ENCODE measurements around the gene CACNA1C.

CACNA1C gene

GRCh38 chr12:2169489-2169888 is 116.7 kb downstream of the CACNA1C start:
- DNase-seq (ENCODE audit: low read depth, low spot score) = no peak

GRCh38 chr12:2169940-2170339 is 117.2 kb downstream of the CACNA1C start:
- DNase-seq (ENCODE audit: low read depth, low spot score) = no peak

- no peak for DNase-seq (ENCODE audit: low read depth, low spot score)
Observed at GRCh38 chr12:2170376-2170775, 117.6 kb downstream of the CACNA1C start.

GRCh38 chr12:2171672-2172426 is 119.1 kb downstream of the CACNA1C start:
- no peak for DNase-seq (ENCODE audit: low read depth, low spot score)

GRCh38 chr12:2172491-2173214 is 119.9 kb downstream of the CACNA1C start:
- DNase-seq (ENCODE audit: low read depth, low spot score) = no peak

- no peak for DNase-seq (ENCODE audit: low read depth, low spot score)
Observed at GRCh38 chr12:2173971-2174370, 121.2 kb downstream of the CACNA1C start.

GRCh38 chr12:2177003-2177402 is 124.2 kb downstream of the CACNA1C start:
- no peak for DNase-seq (ENCODE audit: low read depth, low spot score)

GRCh38 chr12:2177751-2178150 is 125.0 kb downstream of the CACNA1C start:
- no peak for DNase-seq (ENCODE audit: low read depth, low spot score)

GRCh38 chr12:2179058-2179457 is 126.3 kb downstream of the CACNA1C start:
- DNase-seq (ENCODE audit: low read depth, low spot score) = no peak

- DNase-seq (ENCODE audit: low read depth, low spot score) = no peak
Observed at GRCh38 chr12:2179953-2180736, 127.4 kb downstream of the CACNA1C start.

GRCh38 chr12:2180737-2181082 is 127.9 kb downstream of the CACNA1C start:
- DNase-seq (ENCODE audit: low read depth, low spot score) = no peak

GRCh38 chr12:2183556-2184541 is 131.1 kb downstream of the CACNA1C start:
- DNase-seq (ENCODE audit: low read depth, low spot score) = no peak

- DNase-seq (ENCODE audit: low read depth, low spot score) = no peak
Observed at GRCh38 chr12:2185751-2186341, 133.1 kb downstream of the CACNA1C start.

GRCh38 chr12:2187195-2187945 is 134.6 kb downstream of the CACNA1C start:
- DNase-seq (ENCODE audit: low read depth, low spot score) = no peak

GRCh38 chr12:2190085-2190484 is 137.3 kb downstream of the CACNA1C start:
- DNase-seq (ENCODE audit: low read depth, low spot score) = no peak

- no peak for DNase-seq (ENCODE audit: low read depth, low spot score)
Observed at GRCh38 chr12:2190896-2191533, 138.2 kb downstream of the CACNA1C start.

- no peak for DNase-seq (ENCODE audit: low read depth, low spot score)
Observed at GRCh38 chr12:2191534-2192153, 138.9 kb downstream of the CACNA1C start.

- DNase-seq (ENCODE audit: low read depth, low spot score) = no peak
Observed at GRCh38 chr12:2192231-2192630, 139.4 kb downstream of the CACNA1C start.

- DNase-seq (ENCODE audit: low read depth, low spot score) = no peak
Observed at GRCh38 chr12:2194060-2194459, 141.3 kb downstream of the CACNA1C start.
